COLO668 (cell line): ENCODE results near the gene ZNF630.
"Not testable (repeated sequence)": the region's sequence is repeated elsewhere in the genome, so short reads cannot be mapped to it uniquely, and the experiment has no call there.

Experiments
- DNase-seq: peaks from one replicate; lab custom pipeline; 2025; ENCODE audit not compliant: unreplicated experiment; lab: John Stamatoyannopoulos, UW

The ZNF630 gene

DNA sequence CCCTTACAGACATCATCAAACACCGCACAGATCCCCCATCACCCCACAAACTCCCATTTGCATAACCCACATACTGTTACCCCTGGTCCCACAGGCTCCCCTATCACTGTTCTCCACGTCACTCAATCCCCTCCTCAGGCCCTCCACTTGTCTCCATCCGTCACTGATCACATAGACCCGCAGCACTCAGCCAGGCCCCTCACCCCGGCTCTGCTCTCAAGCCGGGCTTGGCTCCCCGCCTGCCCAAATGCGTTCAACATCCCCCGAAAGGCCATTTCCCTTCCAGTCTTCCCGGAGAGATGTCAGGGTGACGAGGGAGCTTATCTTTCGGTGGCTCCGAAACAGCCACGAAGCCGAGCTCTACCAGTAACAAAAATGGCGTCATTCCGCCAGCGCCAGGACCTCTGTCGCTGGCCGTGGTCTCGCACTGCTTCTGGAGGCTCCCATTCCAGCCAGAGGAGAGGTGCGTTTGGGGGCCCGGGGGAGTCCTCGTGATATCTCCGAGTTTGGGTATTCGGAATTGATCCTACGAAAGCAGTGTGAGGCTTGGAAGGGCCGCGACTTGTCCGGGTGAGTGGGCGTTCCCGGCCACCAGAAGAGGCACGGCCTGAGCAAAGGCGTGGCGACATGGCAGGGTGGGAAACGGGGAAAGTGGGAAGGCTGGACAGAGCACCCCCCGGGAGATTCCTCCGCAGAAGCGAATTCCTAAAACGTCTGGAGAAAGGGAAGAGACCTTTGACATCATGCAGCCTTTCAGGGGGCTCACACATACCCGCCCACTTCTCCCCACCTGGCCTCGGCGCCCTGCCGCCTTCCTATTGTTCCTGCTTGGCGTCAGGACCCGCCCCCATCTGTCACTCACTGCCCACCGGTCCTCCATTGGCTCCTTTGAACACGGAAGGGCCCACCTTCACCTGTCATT is at the start of gene ZNF630:
Gene ZNF630 (minus strand): TSS at position 577 of the 922 bp plus-strand sequence. CDS start 4,754 bp downstream, outside the sequence.
- peak; percentile 74 for DNase-seq

GRCh38 chrX:48107717-48108116 is 36.3 kb upstream of the ZNF630 start:
- no peak for DNase-seq

DNA sequence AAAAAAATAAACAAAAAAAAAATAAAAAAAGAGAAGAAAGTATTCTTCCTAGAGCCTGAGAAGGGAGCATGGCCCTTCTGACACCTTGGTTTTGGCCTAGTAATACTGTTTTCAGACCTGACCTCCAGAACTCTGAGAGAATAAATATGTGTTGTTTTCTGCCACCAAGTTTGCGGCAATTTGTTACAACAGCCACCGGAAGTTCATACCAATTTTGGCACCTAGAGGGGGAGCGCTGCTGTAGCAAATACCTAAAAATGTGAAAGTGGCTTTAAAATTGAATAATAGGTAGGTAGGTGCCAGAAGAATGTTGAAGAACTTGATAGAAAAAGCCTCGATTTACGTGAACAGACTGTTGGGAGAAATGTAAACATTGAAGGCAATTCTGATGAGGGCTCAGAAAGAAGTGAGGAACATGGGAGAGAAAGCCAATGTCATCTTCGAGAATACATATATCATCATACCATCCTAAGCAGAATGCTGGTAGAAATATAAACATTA is 31.5 kb upstream of the ZNF630 start:
- DNase-seq = no peak

- no peak for DNase-seq
These were observed 30.0 kb upstream of the ZNF630 start for GRCh38 chrX:48101443-48101842.

GRCh38 chrX:48092558-48092957 is 21.1 kb upstream of the ZNF630 start:
- DNase-seq = not testable (repeated sequence)

- no peak for DNase-seq
These were observed 18.7 kb upstream of the ZNF630 start for GRCh38 chrX:48090123-48090522.

GRCh38 chrX:48086082-48086481 is 14.6 kb upstream of the ZNF630 start:
- no peak for DNase-seq

DNA sequence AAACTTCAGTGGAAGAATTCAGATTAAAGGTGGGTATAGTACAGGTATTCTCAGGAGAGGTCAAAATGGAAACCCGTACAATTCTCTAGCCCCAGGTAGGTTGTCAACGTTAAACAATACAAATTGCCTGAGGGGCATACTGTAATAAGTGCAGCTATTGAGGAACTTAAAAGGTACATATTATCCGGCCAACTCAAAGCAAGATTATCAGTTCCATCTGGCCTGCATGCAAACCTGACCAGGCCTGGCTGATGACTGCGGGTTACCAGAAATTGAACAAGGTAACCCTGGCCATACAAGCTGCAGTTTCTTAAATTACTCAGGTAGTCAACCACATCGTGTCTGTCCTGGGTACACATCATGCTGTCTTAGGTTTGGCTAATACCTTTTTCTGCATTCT is 12.3 kb upstream of the ZNF630 start:
- no peak for DNase-seq

DNA sequence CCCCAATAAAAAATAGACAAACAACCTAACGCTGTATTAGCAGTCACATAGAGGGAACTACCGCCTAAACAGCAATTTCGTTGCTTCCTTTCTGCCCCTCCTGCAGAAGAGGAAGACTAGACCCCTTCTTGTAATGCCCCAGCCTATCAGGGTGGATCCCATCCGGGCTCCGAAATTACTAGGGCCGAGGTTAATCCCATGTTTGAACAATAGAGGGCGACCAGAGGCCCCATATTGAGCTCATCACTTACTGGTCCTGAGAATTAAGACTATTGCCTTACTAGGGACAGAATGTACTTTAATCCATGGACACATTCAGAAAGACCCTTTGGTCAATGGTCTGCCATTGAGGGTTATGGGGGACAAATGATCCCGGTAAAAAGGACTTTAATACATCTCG is 11.8 kb upstream of the ZNF630 start:
- DNase-seq = peak; percentile 9

GRCh38 chrX:48076343-48076742 is 4.9 kb upstream of the ZNF630 start:
- DNase-seq = no peak

GRCh38 chrX:48071986-48072605 is 656 bp upstream of the ZNF630 start:
- DNase-seq = no peak

GRCh38 chrX:48068096-48068887 is 3.1 kb downstream of the ZNF630 start:
- DNase-seq = no peak

GRCh38 chrX:48064261-48064660 is 7.2 kb downstream of the ZNF630 start:
- DNase-seq = no peak

- DNase-seq = no peak
These were observed 12.2 kb downstream of the ZNF630 start for GRCh38 chrX:48059296-48059639.

GRCh38 chrX:48058621-48059295 is 12.7 kb downstream of the ZNF630 start:
- DNase-seq = no peak

GRCh38 chrX:48046846-48047245 is 24.6 kb downstream of the ZNF630 start:
- no peak for DNase-seq

DNA sequence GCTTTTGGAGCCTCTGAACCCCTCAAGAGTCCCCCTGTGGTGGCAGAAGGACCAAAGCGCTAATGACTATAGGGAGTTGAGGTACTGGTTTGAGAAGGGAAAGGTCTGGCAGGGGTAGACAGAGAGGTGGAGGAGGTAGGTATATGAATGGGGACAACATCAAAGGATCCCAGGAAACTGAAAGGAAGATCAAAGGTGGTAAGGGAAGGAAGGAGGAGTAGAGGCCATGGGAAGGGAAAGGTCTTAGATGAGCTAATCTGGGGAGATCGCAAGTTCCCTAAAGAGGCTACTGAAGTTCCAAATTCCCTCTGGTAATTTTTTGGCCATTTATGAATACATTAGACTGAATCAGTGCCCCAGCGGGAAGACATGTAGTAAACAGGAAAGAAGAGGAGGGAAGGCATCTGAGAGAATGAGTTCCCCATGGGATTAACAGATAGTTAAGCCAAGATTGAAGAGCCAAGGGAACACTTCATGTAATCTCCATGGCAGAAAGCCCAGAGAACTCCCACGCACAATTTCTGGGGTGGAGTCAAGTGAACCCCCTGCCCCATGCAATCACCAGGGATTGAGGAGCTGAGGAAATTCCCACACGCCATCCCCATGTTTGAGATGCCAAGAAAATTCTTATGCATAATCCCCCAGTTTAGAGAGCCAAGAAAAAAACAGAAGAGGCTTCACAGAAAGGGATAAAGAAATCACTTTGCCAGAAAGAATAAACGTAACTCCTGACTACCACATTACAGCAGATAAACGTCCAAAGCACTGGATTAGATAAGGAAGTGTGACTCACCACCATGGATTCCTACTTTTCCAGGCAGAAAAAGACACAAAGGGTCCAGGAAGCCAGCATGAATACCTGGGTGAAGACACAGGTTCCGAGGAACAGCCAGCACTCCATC is 25.8 kb downstream of the ZNF630 start:
- no peak for DNase-seq

GRCh38 chrX:48043056-48043455 is 28.4 kb downstream of the ZNF630 start:
- DNase-seq = no peak

GRCh38 chrX:48035891-48036290 is 35.5 kb downstream of the ZNF630 start:
- no peak for DNase-seq

DNA sequence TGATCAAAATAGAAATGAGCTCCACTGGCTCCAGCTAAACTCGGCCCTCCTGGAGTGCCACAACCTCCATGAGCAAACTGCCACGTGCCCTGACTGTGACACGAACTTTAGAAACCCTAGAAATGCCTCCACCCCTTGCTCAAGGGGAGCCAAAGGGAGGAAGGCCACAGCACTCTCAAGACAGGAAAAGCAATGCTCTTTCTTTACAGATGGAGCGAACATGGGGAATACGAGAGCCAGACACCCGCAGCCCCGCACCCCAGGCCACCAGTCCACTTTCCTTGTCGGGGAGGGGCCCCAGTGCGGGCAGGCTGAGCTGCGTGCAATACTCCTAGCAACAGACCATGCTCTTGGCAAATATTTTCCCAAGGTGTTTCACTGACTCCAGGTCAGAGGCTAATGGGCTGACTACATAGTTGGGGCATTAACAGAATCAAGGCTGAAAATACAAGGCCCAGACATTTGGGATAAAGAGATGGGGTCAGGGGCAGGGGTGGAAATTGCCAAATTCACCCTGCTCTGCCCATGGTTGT is 40.7 kb downstream of the ZNF630 start:
- not testable (repeated sequence) for DNase-seq
